ENCODE measurements around the gene CTSE. TPM values are rescaled to one million over a fixed set of nuclear protein-coding genes. Genes with fewer than 3 reads are reported as not detected.

Gene CTSE
- total RNA-seq, result 65.9 and 66.4 TPM in 2 replicates
- polyA plus RNA-seq, result 66.7 and 86.0 TPM in 2 replicates

DNA sequence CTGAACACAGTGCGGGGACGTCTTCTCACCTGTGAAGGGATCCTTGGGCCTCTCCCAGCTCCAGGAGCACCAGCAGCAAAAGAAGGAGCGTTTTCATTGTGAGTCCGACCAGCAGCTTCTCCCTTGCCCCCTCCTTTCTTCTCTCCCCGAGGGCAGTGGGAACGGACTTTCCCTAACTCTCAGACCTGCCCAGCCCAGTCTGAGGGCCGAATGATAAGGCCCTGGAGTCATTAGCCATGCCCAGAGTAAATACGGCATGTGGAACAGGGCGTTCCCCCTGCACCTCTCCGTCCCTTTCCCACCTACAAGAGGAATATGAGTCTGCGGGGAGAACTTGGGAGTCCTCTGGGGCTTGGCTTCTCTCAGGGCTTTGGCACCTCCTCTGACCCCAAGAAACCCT lies at the start of gene CTSE:
Gene CTSE (minus strand): TSS at position 201 of the 400 bp plus-strand sequence. CDS start 104 bp downstream, at position 97.
- 70% methylated on average over 11 of the region's 11 CpGs for WGBS (ENCODE audit: low lambda C conversion rate, missing lambda C conversion rate)

DNA sequence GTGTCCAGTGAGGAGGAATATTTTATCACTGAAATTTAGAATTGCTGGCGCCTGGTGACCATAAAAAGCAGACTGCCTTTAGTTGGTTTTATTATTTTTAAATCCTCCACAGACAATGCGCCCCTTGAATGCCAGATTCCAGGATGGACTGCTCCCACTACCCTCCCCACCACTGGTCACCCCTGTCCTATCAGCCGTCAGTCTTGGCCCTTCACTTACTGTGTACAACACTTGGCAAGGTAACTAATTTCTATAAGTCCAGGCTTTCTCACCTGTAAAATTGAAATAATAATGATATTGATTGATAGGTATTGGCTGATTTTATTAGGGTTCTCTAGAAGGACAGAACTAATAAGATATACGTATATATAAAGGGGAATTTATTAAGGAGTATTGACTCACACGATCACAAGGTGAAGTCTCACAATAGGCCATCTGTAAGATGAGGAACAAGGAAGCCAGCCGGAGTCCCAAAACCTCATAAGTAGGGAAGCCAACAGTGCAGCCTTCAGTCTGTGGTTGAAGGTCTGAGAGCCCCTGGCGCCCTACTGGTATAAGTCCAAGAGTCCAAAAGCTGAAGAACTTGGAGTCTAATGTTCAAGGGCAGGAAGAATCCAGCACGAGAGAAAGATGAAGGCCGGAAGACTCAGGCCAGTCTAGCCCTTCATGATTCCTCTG lies 47.1 kb upstream of the CTSE start:
- H2AFZ ChIP-seq, result no peak overlapping the region
- DNase-seq (ENCODE audit: low spot score), result no peak
- 94% methylated on average over 9 of the region's 9 CpGs for WGBS (ENCODE audit: low lambda C conversion rate, missing lambda C conversion rate)
- H3K27ac ChIP-seq, result no peak overlapping the region
- H3K79me2 ChIP-seq, result no peaks in the 10 kb centered on the region
- no peak overlapping the region for H3K4me3 ChIP-seq
- H3K9me3 ChIP-seq (ENCODE audit: low read depth), result no peaks in the 10 kb centered on the region
- no peaks in the 10 kb centered on the region for H4K20me1 ChIP-seq (ENCODE audit: insufficient read depth, poor library complexity, severe bottlenecking)
- H3K9me2 ChIP-seq (replicated peaks; ENCODE audit: insufficient read depth), result no peaks in the 10 kb centered on the region
- no peaks in the 10 kb centered on the region for H3K36me3 ChIP-seq (replicated peaks; ENCODE audit: insufficient read depth, low read depth)
- H3K4me2 ChIP-seq, result no peak overlapping the region
- H3K4me1 ChIP-seq (ENCODE audit: insufficient read depth), result peaks cover 5% of the 10 kb centered on the region
- TF ChIP-seq EZH2 (IDR thresholded peaks at IDR 0.05; ENCODE audit: borderline replicate concordance) (no peak), EZH2phosphoT487 (IDR thresholded peaks at IDR 0.05; ENCODE audit: low read depth, severe bottlenecking, unreplicated experiment) (no peak)
- TF ChIP-seq, protein P1, sequence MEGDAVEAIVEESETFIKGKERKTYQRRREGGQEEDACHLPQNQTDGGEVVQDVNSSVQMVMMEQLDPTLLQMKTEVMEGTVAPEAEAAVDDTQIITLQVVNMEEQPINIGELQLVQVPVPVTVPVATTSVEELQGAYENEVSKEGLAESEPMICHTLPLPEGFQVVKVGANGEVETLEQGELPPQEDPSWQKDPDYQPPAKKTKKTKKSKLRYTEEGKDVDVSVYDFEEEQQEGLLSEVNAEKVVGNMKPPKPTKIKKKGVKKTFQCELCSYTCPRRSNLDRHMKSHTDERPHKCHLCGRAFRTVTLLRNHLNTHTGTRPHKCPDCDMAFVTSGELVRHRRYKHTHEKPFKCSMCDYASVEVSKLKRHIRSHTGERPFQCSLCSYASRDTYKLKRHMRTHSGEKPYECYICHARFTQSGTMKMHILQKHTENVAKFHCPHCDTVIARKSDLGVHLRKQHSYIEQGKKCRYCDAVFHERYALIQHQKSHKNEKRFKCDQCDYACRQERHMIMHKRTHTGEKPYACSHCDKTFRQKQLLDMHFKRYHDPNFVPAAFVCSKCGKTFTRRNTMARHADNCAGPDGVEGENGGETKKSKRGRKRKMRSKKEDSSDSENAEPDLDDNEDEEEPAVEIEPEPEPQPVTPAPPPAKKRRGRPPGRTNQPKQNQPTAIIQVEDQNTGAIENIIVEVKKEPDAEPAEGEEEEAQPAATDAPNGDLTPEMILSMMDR (IDR thresholded peaks at IDR 0.05; ENCODE audit: poor library complexity), result no peak
- H3K27me3 ChIP-seq, result no peaks in the 10 kb centered on the region

More for the DNA sequence above, at the start of gene CTSE:
- Histone ChIP-seq H3K36me3 (replicated peaks; ENCODE audit: insufficient read depth, low read depth) (no peaks in the 10 kb centered on the region), H3K9me2 (replicated peaks; ENCODE audit: insufficient read depth) (no peaks in the 10 kb centered on the region), H3K79me2 (no peaks in the 10 kb centered on the region), H3K4me1 (ENCODE audit: insufficient read depth) (peaks cover 7% of the 10 kb centered on the region), H4K20me1 (ENCODE audit: insufficient read depth, poor library complexity, severe bottlenecking) (no peaks in the 10 kb centered on the region), H2AFZ (no peak within 1 kb of the TSS), H3K9me3 (ENCODE audit: low read depth) (no peaks in the 10 kb centered on the region), H3K27me3 (no peaks in the 10 kb centered on the region), H3K4me2 (peak within 1 kb of the TSS; percentile 59), H3K27ac (peak within 1 kb of the TSS; percentile 27), H3K4me3 (no peak within 1 kb of the TSS)
- DNase-seq (ENCODE audit: low spot score), result peak; percentile 63
- TF ChIP-seq EZH2phosphoT487 (IDR thresholded peaks at IDR 0.05; ENCODE audit: low read depth, severe bottlenecking, unreplicated experiment) (no peak), EZH2 (IDR thresholded peaks at IDR 0.05; ENCODE audit: borderline replicate concordance) (no peak)
- TF ChIP-seq, protein P1 (IDR thresholded peaks at IDR 0.05; ENCODE audit: poor library complexity), result no peak

DNA sequence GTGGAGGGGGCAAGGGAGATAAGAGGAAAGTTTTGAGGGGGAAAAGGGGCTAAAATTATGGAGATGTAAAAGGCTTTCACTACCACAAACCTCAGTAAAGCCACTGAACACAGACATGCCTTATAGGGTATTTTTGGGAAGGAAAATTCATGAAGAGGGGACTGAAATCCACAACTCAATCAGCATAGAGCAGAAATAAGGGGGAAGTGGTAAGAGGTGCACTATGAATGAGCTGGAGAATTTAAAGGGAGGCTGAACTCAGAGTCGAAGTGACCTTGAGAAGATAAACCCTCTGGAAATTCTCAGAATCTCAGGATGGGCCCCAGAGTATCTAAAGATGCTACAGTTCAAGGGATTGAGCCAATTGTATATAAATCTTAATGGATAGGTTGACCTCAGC lies 44.6 kb upstream of the CTSE start:
- Histone ChIP-seq H3K27me3 (no peaks in the 10 kb centered on the region), H3K4me1 (ENCODE audit: insufficient read depth) (peaks cover 7% of the 10 kb centered on the region), H3K9me3 (ENCODE audit: low read depth) (no peaks in the 10 kb centered on the region), H3K36me3 (replicated peaks; ENCODE audit: insufficient read depth, low read depth) (no peaks in the 10 kb centered on the region), H3K9me2 (replicated peaks; ENCODE audit: insufficient read depth) (no peaks in the 10 kb centered on the region), H3K4me3 (no peak overlapping the region), H2AFZ (no peak overlapping the region), H3K79me2 (no peaks in the 10 kb centered on the region), H3K27ac (peak overlapping the region; percentile 80), H4K20me1 (ENCODE audit: insufficient read depth, poor library complexity, severe bottlenecking) (no peaks in the 10 kb centered on the region), H3K4me2 (no peak overlapping the region)
- TF ChIP-seq EZH2 (IDR thresholded peaks at IDR 0.05; ENCODE audit: borderline replicate concordance) (no peak), EZH2phosphoT487 (IDR thresholded peaks at IDR 0.05; ENCODE audit: low read depth, severe bottlenecking, unreplicated experiment) (no peak)
- TF ChIP-seq, protein P1 (IDR thresholded peaks at IDR 0.05; ENCODE audit: poor library complexity), result no peak
- DNase-seq (ENCODE audit: low spot score), result no peak
- 82% methylated on average over 1 of the region's 1 CpG for WGBS (ENCODE audit: low lambda C conversion rate, missing lambda C conversion rate)

All from hepatocyte (in vitro differentiated cells).